GM19023 (cell line): ENCODE results near the gene SPARC.

Experiments
- ATAC-seq: cut with Tn5 transposase; IDR thresholded peaks from one replicate; pipeline ENCODE4 v1.9.1; 2021; ENCODE audit warnings: mild to moderate bottlenecking, moderate library complexity; ENCODE audit not compliant: unreplicated experiment

Gene SPARC

GRCh38 chr5:151679421-151680155 lies 7.1 kb downstream of the SPARC start:
- no peak for ATAC-seq

- no peak for ATAC-seq
Observed at GRCh38 chr5:151678713-151679112, 8.0 kb downstream of the SPARC start.

GRCh38 chr5:151677776-151678545 lies 8.8 kb downstream of the SPARC start:
- no peak for ATAC-seq

GRCh38 chr5:151676719-151677118 lies 10.0 kb downstream of the SPARC start:
- no peak for ATAC-seq

GRCh38 chr5:151676314-151676712 lies 10.4 kb downstream of the SPARC start:
- ATAC-seq: no peak

DNA sequence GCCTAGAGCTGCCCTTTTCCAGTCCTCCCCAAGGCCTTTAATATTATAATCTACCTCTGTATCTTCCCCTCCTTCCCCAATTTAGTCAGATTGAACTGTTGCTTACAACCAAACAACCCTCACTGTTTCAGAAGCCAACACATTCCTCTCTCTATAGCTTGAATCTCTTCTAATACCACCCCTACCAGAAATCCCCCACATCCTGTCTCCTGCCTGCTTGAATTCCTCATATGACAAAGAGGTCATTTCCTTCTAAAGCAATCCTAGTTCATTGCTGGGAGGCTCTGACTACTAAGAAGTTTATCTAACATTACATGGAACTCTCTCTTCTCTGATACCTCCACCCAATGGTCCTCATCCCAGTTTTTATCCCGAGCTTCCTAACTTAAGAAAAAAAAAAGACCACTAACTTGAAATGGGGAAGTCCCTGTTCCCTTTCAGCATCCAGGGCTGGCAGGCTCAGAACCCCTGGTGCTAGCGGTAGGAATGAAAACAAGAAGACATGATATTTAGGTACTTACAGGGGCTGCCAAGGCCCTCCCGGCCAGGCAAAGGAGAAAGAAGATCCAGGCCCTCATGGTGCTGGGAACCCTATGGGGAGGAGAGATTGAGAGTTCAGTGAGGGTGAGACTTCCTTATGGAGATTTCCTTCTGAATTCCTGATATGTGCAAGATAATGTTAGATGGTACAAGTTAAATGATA lies 11.0 kb downstream of the SPARC start:
- peak; percentile 38 for ATAC-seq

- no peak for ATAC-seq
Observed at GRCh38 chr5:151674626-151675610, 11.8 kb downstream of the SPARC start.

GRCh38 chr5:151673421-151673820 lies 13.3 kb downstream of the SPARC start:
- no peak for ATAC-seq

GRCh38 chr5:151672516-151672915 lies 14.2 kb downstream of the SPARC start:
- ATAC-seq: no peak

- ATAC-seq: no peak
Observed at GRCh38 chr5:151671950-151672349, 14.8 kb downstream of the SPARC start.

- no peak for ATAC-seq
Observed at GRCh38 chr5:151670953-151671636, 15.6 kb downstream of the SPARC start.

- no peak for ATAC-seq
Observed at GRCh38 chr5:151670083-151670686, 16.5 kb downstream of the SPARC start.

GRCh38 chr5:151667083-151667482 lies 19.6 kb downstream of the SPARC start:
- no peak for ATAC-seq

GRCh38 chr5:151665613-151666012 lies 21.1 kb downstream of the SPARC start:
- ATAC-seq: no peak

GRCh38 chr5:151664694-151665585 lies 21.8 kb downstream of the SPARC start:
- ATAC-seq: no peak

DNA sequence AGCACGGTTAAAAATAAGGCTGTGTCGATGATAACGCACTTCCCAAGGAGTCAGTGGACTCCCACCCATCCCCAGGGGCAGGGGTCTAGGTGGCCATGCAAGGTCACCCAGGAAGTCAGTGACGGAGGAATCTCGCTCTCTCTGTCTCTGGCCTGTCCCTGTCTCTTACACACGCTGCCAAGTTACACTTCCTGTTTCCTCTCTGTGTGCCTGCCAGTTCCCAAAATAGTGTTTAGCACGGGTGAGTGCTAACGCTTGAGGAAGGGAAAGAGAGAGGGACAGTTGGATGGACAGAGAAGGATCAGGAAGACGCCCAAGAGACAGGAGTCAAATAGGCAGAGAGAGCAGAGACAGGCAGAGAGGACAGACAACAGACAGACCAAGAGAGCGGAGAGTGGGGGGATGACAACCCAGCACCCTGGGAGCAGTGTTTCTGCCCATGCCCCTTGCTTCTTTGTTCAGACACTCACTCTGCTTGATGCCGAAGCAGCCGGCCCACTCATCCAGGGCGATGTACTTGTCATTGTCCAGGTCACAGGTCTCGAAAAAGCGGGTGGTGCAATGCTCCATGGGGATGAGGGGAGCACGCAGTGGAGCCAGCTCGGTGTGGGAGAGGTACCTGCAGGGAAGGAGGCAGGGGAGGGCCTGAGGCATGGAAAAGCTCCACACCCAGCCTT lies 23.0 kb downstream of the SPARC start:
- ATAC-seq: no peak

DNA sequence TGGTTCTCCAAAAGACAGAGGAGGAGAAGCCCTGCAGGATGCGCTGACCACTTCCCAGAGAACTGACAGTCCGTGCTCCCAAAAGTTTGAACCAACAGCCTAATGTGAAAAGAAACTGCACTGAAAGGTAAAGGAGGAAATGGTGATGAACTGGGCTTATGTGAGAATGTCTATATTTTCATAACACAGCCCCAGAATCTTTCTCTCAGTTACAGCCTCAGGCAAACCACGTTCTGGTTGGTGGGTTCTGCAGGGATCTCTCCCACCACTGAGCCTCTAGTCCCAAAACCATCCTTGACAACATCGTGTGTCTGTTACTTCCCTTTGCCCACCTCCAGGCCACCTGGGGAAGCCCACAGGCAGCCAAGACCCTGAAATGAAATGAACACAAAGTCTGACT lies 23.9 kb downstream of the SPARC start:
- no peak for ATAC-seq
